SK-N-SH (cell line): ENCODE measurements around the gene EFCC1. TPM values are rescaled to one million over a fixed set of nuclear protein-coding genes. Genes with fewer than 3 reads are reported as not detected.

Experiments
- CTCF ChIA-PET: fragments of 300-600, 350-600 bp; formaldehyde crosslinking; extraction: SDS; loops from one replicate; lab custom pipeline; 2021; lab: Yijun Ruan, JAX
- POLR2A ChIA-PET: fragments of 350-600 bp; sonication (Branson Sonifier 250); formaldehyde crosslinking; extraction: SDS; loops from one replicate; lab custom pipeline; 2020; ENCODE audit warnings: antibody characterized with exemption, inconsistent platforms; lab: Yijun Ruan, JAX
- DNase-seq: peaks from one replicate; pipeline ENCODE4 v3.0.0; 2012
- H2AFZ ChIP-seq: fragments of 200-600 bp; sonication (generic); 2 replicates; pipeline ENCODE4 v1.8.1; 2016; ENCODE audit warnings: antibody characterized with exemption, mild to moderate bottlenecking, low read depth
- H3F3A ChIP-seq: fragments of 200-600 bp; sonication (generic); replicated peaks from 2 replicates; pipeline ENCODE3; 2016; ENCODE audit warnings: antibody characterized with exemption, mild to moderate bottlenecking; ENCODE audit not compliant: insufficient read depth
- H3K27ac ChIP-seq, 2 experiments: fragments of 200-500 bp in 1 of 2; fragments of 200-600 bp in 1 of 2; sonication (Bioruptor generic) in 1 of 2; sonication (generic), shearing (Covaris generic) in 1 of 2; 2 replicates each; pipeline versions ENCODE4 v1.5.1 to v1.6.1; 2014 to 2016; ENCODE audit warnings: low read depth in 2 of 2, inconsistent platforms in 1 of 2, low read length in 1 of 2, mild to moderate bottlenecking in 1 of 2, mixed read lengths in 1 of 2
- H3K27me3 ChIP-seq: fragments of 200-600 bp; sonication (generic), shearing (Covaris generic); 2 replicates; pipeline ENCODE4 v1.6.1; 2016; ENCODE audit warnings: mixed run types; ENCODE audit not compliant: insufficient read depth
- H3K36me3 ChIP-seq, 2 experiments: fragments of 200-500 bp in 1 of 2; fragments of 200-600 bp in 1 of 2; sonication (Bioruptor generic) in 1 of 2; sonication (generic) in 1 of 2; replicated peaks in 1 of 2; 2 replicates each; pipeline versions ENCODE3 to v1.5.1; 2014 to 2016; ENCODE audit warnings: low read length in 1 of 2, mild to moderate bottlenecking in 1 of 2; ENCODE audit not compliant: insufficient read depth in 2 of 2, control insufficient read depth in 1 of 2
- H3K4me1 ChIP-seq, 2 experiments: fragments of 200-500 bp in 1 of 2; fragments of 200-600 bp in 1 of 2; sonication (Bioruptor generic) in 1 of 2; sonication (generic), shearing (Covaris generic) in 1 of 2; 2 replicates each; pipeline versions ENCODE4 v1.5.1 to v1.6.1; 2014 to 2016; ENCODE audit warnings: low read depth in 1 of 2, low read length in 1 of 2, mixed run types in 1 of 2; ENCODE audit not compliant: insufficient read depth in 2 of 2, control insufficient read depth in 1 of 2
- H3K4me2 ChIP-seq: fragments of 200-600 bp; sonication (generic), shearing (Covaris generic); 2 replicates; pipeline ENCODE4 v1.6.1; 2017; ENCODE audit warnings: mixed run types
- H3K4me3 ChIP-seq, 2 experiments: fragments of 200-500 bp in 1 of 2; fragments of 200-600 bp in 1 of 2; sonication (Bioruptor generic) in 1 of 2; sonication (generic), shearing (Covaris generic) in 1 of 2; 2 replicates each; pipeline versions ENCODE4 v1.5.1 to v1.8.1; 2014 to 2016; ENCODE audit warnings: low read depth in 2 of 2, inconsistent platforms in 1 of 2, low read length in 1 of 2, mild to moderate bottlenecking in 1 of 2, mixed read lengths in 1 of 2, moderate library complexity in 1 of 2
- H3K79me2 ChIP-seq: fragments of 200-600 bp; sonication (generic); 2 replicates; pipeline ENCODE4 v1.8.1; 2017; ENCODE audit warnings: mild to moderate bottlenecking; ENCODE audit not compliant: insufficient read depth
- H3K9ac ChIP-seq: fragments of 200-600 bp; sonication (generic); 2 replicates; pipeline ENCODE4 v1.6.1; 2017; ENCODE audit warnings: mixed run types
- H3K9me2 ChIP-seq: fragments of 200-600 bp; sonication (generic); 2 replicates; pipeline ENCODE4 v1.6.1; 2017; ENCODE audit warnings: mixed run types
- H3K9me3 ChIP-seq: fragments of 200-600 bp; sonication (generic); 2 replicates; pipeline ENCODE4 v1.6.1; 2017; ENCODE audit warnings: mixed run types, mild to moderate bottlenecking, moderate library complexity
- H4K20me1 ChIP-seq: fragments of 200-600 bp; sonication (generic); 2 replicates; pipeline ENCODE4 v1.6.1; 2017; ENCODE audit warnings: mild to moderate bottlenecking, mixed run types; ENCODE audit not compliant: insufficient read depth
- CTCF ChIP-seq: fragments of 200-600 bp; sonication (generic); IDR thresholded peaks from 2 replicates; pipeline ENCODE4 v1.6.1; 2017; ENCODE audit warnings: antibody characterized with exemption, mild to moderate bottlenecking, moderate library complexity
- ELF1 ChIP-seq: IDR thresholded peaks from 2 replicates; pipeline ENCODE4 v1.4.0; 2012
- FOSL2 ChIP-seq: IDR thresholded peaks from 2 replicates; pipeline ENCODE4 v1.4.0; 2012; ENCODE audit warnings: low read depth, mild to moderate bottlenecking, moderate library complexity, borderline replicate concordance
- FOXM1 ChIP-seq: IDR thresholded peaks from 2 replicates; pipeline ENCODE4 v1.4.0; 2012; ENCODE audit warnings: low read depth, mild to moderate bottlenecking
- GATA2 ChIP-seq: sonication (generic); formaldehyde crosslinking; IDR thresholded peaks from 2 replicates; pipeline ENCODE4 v1.5.0; 2020; ENCODE audit warnings: mild to moderate bottlenecking, missing genetic modification reagents
- MXI1 ChIP-seq: IDR thresholded peaks from 2 replicates; pipeline ENCODE4 v1.6.1; 2012; ENCODE audit warnings: mild to moderate bottlenecking, low read depth, low read length, improper control_type of control experiment
- NFIC ChIP-seq: IDR thresholded peaks from 2 replicates; pipeline ENCODE4 v1.4.0; 2012; ENCODE audit warnings: borderline replicate concordance
- POLR2AphosphoS5 ChIP-seq: IDR thresholded peaks from 2 replicates; pipeline ENCODE4 v1.6.1; 2012; ENCODE audit warnings: low read depth, low read length
- REST ChIP-seq: IDR thresholded peaks from 2 replicates; pipeline ENCODE4 v1.6.1; 2012; ENCODE audit warnings: mild to moderate bottlenecking, low read depth, low read length, moderate library complexity
- RXRA ChIP-seq: IDR thresholded peaks from 2 replicates; pipeline ENCODE4 v1.4.0; 2012; ENCODE audit warnings: low read depth, mild to moderate bottlenecking, borderline replicate concordance
- SMC3 ChIP-seq: IDR thresholded peaks from 2 replicates; pipeline ENCODE4 v1.6.1; 2012; ENCODE audit warnings: low read depth, low read length, improper control_type of control experiment
- TCF12 ChIP-seq: IDR thresholded peaks from 2 replicates; pipeline ENCODE4 v1.4.0; 2012
- WGBS: methylation state at CpG from one replicate; pipeline ENCODE4 v1.1.6; 2017; ENCODE audit warnings: low lambda C conversion rate; 5-methylcytosine and 5-hydroxymethylcytosine counted together
- polyA plus RNA-seq, 3 experiments: library from polyadenylated mRNA; depleted of rRNA; stranded (reverse); fragments of >200 nt; gene quantifications; 2 replicates each; pipeline ENCODE4 v1.2.3, GENCODE V29; 2012
- TF ChIP-seq, protein P1 (sequence below): fragments of 150-350 bp; IDR thresholded peaks from 2 replicates; pipeline ENCODE4 v1.6.1; 2017; ENCODE audit warnings: antibody characterized with exemption, low read length, low read depth, borderline replicate concordance
- TF ChIP-seq, protein P2 (sequence below): IDR thresholded peaks from 2 replicates; pipeline ENCODE4 v1.4.0; 2012; ENCODE audit warnings: low read depth

The EFCC1 gene
- polyA plus RNA-seq, 1 of the 3 experiments (the other 2 are of a cell fraction) = not detected

DNA sequence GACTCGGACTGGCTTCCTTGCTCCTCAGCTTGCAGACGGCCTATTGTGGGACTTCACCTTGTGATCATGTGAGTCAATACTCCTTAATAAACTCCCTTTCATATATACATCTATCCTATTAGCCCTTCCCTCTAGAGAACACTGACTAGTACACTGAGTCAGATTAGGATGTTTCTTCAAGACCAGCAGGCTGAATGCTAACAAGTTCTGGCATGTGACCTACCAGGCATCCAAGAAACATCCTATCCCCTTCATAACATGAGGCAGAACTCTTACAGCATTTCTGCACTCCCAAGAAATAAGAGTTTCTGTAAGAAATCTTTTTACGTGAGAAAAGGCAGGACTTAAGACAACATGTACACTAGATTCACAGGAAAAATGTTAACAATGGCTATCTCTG, 16.5 kb upstream of the EFCC1 start:
- TF ChIP-seq RXRA (no peak), TCF12 (no peak), MXI1 (no peak), GATA2 (CRISPR knock-in tag) (no peak)
- TF ChIP-seq, protein P1, sequence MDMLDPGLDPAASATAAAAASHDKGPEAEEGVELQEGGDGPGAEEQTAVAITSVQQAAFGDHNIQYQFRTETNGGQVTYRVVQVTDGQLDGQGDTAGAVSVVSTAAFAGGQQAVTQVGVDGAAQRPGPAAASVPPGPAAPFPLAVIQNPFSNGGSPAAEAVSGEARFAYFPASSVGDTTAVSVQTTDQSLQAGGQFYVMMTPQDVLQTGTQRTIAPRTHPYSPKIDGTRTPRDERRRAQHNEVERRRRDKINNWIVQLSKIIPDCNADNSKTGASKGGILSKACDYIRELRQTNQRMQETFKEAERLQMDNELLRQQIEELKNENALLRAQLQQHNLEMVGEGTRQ = no peak
- Histone ChIP-seq H3K27me3 (no peaks in the 10 kb centered on the region; the same call in 1 of the 2 replicates), H3K4me3 (no peak overlapping the region), H3K9me2 (no peaks in the 10 kb centered on the region), H3K4me1 (peaks cover 0 to 10% of the 10 kb centered on the region in 2 experiments; a peak in 1 of 4 replicates), H3F3A (no peaks in the 10 kb centered on the region), H4K20me1 (no peaks in the 10 kb centered on the region), H2AFZ (no peak overlapping the region), H3K27ac (no peak overlapping the region), H3K9me3 (no peaks in the 10 kb centered on the region), H3K79me2 (no peaks in the 10 kb centered on the region), H3K9ac (no peak overlapping the region), H3K4me2 (no peak overlapping the region), H3K36me3 (no peaks in the 10 kb centered on the region)
- DNase-seq = no peak
- 80% methylated on average over 3 of the region's 3 CpGs for WGBS
- ChIA-PET CTCF (interaction anchor here (1.4 to 8.0 kb wide), 4 partner anchors 10 to 261 kb away, joined by 5 to 69 read pairs (median 10); no protein-coding TSS in a partner anchor), POLR2A (no interaction called here)

GRCh38 chr3:128987302-128988100, 13.6 kb upstream of the EFCC1 start:
- Histone ChIP-seq H3K4me2 (no peak overlapping the region), H3K4me3 (no peak overlapping the region), H3K79me2 (no peaks in the 10 kb centered on the region), H3K27ac (no peak overlapping the region), H3K9ac (no peak overlapping the region)
- POLR2A ChIA-PET = no interaction called here
- TF ChIP-seq MXI1 (peak; percentile 76; the same call in 1 of the 2 replicates), RXRA (no peak)
- TF ChIP-seq, protein P2, sequence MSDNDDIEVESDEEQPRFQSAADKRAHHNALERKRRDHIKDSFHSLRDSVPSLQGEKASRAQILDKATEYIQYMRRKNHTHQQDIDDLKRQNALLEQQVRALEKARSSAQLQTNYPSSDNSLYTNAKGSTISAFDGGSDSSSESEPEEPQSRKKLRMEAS = no peak
- TF ChIP-seq, all 33 proteins: peak for 1
- no peaks in the 10 kb centered on the region for H3K9me3 ChIP-seq
- peak; percentile 45 for DNase-seq
- H2AFZ ChIP-seq = no peak overlapping the region
- CTCF ChIA-PET = interaction anchor here (0.9 to 1.7 kb wide), 4 partner anchors 16 to 154 kb away, joined by 3 to 4 read pairs (median 4); no protein-coding TSS in a partner anchor
- H4K20me1 ChIP-seq = no peaks in the 10 kb centered on the region
- no peaks in the 10 kb centered on the region; the same call in 1 of the 2 replicates for H3K27me3 ChIP-seq
- WGBS = 80% methylated on average over 15 of the region's 15 CpGs
- no peaks in the 10 kb centered on the region for H3F3A ChIP-seq
- no peaks in the 10 kb centered on the region for H3K36me3 ChIP-seq
- no peaks in the 10 kb centered on the region for H3K9me2 ChIP-seq
- H3K4me1 ChIP-seq = peaks cover 0 to 10% of the 10 kb centered on the region in 2 experiments; a peak in 1 of 4 replicates

DNA sequence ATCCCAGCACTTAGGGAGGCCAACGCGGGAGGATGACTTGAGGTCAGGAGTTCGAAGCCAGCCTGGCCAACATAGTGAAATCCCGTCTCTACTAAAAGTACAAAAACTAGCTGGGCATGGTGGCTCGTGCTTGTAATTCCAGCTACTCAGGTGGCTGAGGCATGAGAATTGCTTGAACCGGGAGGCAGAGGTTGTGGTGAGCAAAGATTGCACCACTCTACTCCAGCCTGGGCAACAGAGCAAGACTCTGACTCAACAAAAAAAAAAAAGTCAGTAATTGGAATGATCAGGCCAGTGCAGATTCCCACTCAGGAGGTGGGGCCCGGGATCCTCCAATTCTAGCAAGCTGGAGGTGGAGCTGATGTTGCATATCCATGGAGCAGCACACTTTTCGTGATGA, 12.8 kb upstream of the EFCC1 start:
- Histone ChIP-seq H3K4me3 (no peak overlapping the region), H3F3A (no peaks in the 10 kb centered on the region), H3K9me3 (no peaks in the 10 kb centered on the region), H4K20me1 (no peaks in the 10 kb centered on the region), H3K9ac (no peak overlapping the region), H3K9me2 (no peaks in the 10 kb centered on the region), H3K36me3 (no peaks in the 10 kb centered on the region), H3K4me1 (peaks cover 0 to 11% of the 10 kb centered on the region in 2 experiments; a peak in 1 of 4 replicates), H2AFZ (no peak overlapping the region), H3K79me2 (no peaks in the 10 kb centered on the region), H3K27ac (no peak overlapping the region), H3K27me3 (no peaks in the 10 kb centered on the region; the same call in 1 of the 2 replicates), H3K4me2 (no peak overlapping the region)
- WGBS = 73% methylated on average over 8 of the region's 8 CpGs
- no peak for DNase-seq
- ChIA-PET POLR2A (no interaction called here), CTCF (interaction anchor here (0.9 to 1.6 kb wide), 2 partner anchors 17 to 18 kb away, joined by 4 read pairs; no protein-coding TSS in a partner anchor)
- TF ChIP-seq NFIC (no peak), REST (no peak), POLR2AphosphoS5 (no peak), MXI1 (no peak), CTCF (no peak), SMC3 (no peak), ELF1 (no peak), TCF12 (no peak), FOXM1 (no peak), FOSL2 (no peak)
